Mucosa of descending colon (tissue), 3 donors: ENCODE data around the gene GMCL1. TPM values are rescaled to one million over a fixed set of nuclear protein-coding genes. Genes with fewer than 3 reads are reported as not detected.

ENCODE experiments used
- ATAC-seq: fragments of 200-7000 bp; cut with Tn5 transposase; one replicate; pipeline ENCODE4 v1.9.1; 2020; ENCODE audit warnings: mild to moderate bottlenecking, moderate library complexity
- DNase-seq, 3 donors: peaks; one replicate each; pipeline ENCODE4 v3.0.0-alpha.2; 2020
- H3K36me3 ChIP-seq: fragments of 200-600 bp; one replicate; pipeline ENCODE4 v1.8.0; 2021; ENCODE audit warnings: low read depth, mild to moderate bottlenecking
- H3K4me1 ChIP-seq: fragments of 200-600 bp; one replicate; pipeline ENCODE4 v1.8.0; 2021; ENCODE audit warnings: low read depth, mild to moderate bottlenecking
- H3K4me3 ChIP-seq: fragments of 200-600 bp; one replicate; pipeline ENCODE4 v1.8.0; 2021; ENCODE audit warnings: mild to moderate bottlenecking
- H3K9me3 ChIP-seq: fragments of 200-600 bp; one replicate; pipeline ENCODE4 v1.8.0; 2021; ENCODE audit warnings: mild to moderate bottlenecking
- intact Hi-C, 2 donors: fragments of 100-400 bp; cut with DNase I in 1 of 2; cut with micrococcal nuclease in 1 of 2; formaldehyde crosslinking; loops; one replicate each; pipeline versions ENCODE4 v1.11.0 to v1.11.1; 2022; cut with DNase I, micrococcal nuclease
- total RNA-seq, 3 donors: library from RNA; stranded (reverse); fragmentation: NEBNext Ultra II Directional in 2 of 3; extraction: Animal tissue kit (Norgen Biotek cat#: 25700) in 2 of 3; gene quantifications; one replicate each; pipeline versions ENCODE4 v1.2.1 to v1.2.4, GENCODE V29; 2021 to 2023
- TF ChIP-seq, protein P1 (sequence below): fragments of 200-600 bp; IDR thresholded peaks from one replicate; pipeline ENCODE4 v1.8.0; 2022; ENCODE audit warnings: antibody characterized with exemption, mild to moderate bottlenecking
- donor health status: DM: no; HTN: no; CAD: no; lungs with moderate emphysema.
- donor health status: DM: no; HTN: no; CAD: no.
- donor health status: DM: no; HTN: yes; CAD: no.

Gene GMCL1
- total RNA-seq, 3 donors from 2014 or later = 13.5 to 30.2 (median 18.8) TPM

DNA sequence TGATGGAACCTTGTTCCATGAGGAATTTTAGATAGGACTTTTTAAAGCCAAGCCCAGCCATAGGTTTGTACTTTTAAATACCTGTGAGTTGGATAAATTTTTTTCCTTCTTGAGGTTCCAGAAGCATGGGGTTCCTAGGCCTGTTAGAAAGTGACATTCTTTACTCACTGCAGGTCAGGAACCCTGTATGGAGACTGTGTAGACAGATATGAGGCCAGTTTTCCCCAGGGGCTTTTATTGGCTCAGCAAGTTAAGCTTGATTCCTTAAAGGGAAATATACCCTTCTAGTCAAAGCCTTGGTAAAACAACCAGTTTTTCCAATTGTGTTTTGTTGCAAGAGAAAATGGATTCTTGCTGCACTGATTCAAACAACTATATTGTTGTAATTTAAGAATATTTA is 38.4 kb upstream of the GMCL1 start:
- TF ChIP-seq, protein P1, sequence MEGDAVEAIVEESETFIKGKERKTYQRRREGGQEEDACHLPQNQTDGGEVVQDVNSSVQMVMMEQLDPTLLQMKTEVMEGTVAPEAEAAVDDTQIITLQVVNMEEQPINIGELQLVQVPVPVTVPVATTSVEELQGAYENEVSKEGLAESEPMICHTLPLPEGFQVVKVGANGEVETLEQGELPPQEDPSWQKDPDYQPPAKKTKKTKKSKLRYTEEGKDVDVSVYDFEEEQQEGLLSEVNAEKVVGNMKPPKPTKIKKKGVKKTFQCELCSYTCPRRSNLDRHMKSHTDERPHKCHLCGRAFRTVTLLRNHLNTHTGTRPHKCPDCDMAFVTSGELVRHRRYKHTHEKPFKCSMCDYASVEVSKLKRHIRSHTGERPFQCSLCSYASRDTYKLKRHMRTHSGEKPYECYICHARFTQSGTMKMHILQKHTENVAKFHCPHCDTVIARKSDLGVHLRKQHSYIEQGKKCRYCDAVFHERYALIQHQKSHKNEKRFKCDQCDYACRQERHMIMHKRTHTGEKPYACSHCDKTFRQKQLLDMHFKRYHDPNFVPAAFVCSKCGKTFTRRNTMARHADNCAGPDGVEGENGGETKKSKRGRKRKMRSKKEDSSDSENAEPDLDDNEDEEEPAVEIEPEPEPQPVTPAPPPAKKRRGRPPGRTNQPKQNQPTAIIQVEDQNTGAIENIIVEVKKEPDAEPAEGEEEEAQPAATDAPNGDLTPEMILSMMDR = no peak
- intact Hi-C loops = no loop called here
- DNase-seq (no peak), ATAC-seq (no peak)
- Histone ChIP-seq H3K9me3 (no peaks in the 10 kb centered on the region), H3K4me3 (no peak overlapping the region), H3K4me1 (no peaks in the 10 kb centered on the region), H3K36me3 (no peaks in the 10 kb centered on the region)

DNA sequence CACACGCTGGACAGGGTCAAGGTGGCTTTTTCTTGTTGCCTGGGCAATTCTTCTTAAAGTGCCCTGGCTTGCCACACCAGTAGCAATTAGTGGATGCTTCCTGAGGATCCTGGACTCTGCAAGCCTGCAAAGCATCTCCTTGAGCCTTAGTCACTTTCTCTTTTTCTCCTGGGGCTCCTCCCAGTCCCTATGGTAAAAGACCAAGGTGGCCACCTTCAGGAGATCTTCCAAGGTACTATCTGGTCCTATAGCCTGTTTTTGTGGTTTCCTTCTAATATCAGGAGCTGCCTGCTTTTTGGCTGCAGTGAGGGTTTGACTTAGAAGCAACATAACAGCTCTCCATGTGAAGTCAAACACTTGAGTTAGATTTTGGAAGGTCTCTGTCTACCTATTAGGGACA is 33.3 kb upstream of the GMCL1 start:
- intact Hi-C loops = no loop called here
- no peaks in the 10 kb centered on the region for H3K36me3 ChIP-seq
- no peak overlapping the region for H3K4me3 ChIP-seq
- TF ChIP-seq, protein P1 = no peak
- H3K9me3 ChIP-seq = no peaks in the 10 kb centered on the region
- no peak for DNase-seq
- peaks cover 21% of the 10 kb centered on the region for H3K4me1 ChIP-seq
- ATAC-seq = peak; percentile 15

DNA sequence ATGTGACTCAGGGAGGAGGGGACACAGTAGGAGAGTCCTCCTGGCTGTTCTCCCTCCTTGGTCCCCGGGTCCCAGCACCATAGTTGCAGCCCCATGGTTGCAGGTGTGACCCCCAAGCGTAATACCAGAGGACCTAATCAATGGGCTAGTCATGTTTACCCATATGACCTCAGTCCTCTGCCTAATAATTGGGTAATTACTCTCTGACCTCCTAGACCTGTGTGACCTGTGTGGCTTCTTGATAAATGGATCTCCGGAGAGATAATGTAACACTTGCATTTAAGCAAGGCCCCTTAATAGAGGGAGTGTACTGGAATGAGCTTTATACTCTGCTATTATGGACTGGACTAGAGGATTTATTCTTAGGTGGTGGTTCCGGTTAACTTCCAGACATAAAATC is 32.2 kb upstream of the GMCL1 start:
- H3K9me3 ChIP-seq = no peaks in the 10 kb centered on the region
- no peaks in the 10 kb centered on the region for H3K36me3 ChIP-seq
- H3K4me3 ChIP-seq = no peak overlapping the region
- peaks cover 21% of the 10 kb centered on the region for H3K4me1 ChIP-seq
- TF ChIP-seq, protein P1 = no peak
- intact Hi-C loops = no loop called here
- no peak for ATAC-seq
- no peak for DNase-seq

DNA sequence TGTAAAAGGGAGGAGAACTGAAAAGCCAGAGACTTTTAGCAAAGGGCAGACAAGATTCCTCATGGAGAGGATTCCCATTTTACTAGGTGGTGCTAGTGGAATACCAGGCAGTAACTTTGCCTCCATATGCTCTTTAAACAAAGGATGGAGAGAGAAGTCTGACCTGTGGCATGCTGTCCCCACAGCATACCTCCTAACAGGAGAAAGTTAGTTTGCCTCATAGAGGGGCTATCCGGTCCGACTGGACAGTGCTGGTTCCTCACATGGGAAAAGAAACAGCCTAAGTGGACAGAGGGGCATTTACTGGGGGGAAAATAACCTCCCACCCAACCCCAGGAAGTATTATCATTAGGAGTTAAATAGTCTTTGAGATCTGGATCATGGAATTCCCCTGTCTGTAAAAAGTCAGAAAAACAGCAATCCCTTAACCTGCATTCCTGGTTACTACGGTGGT is 31.6 kb upstream of the GMCL1 start:
- intact Hi-C loops = no loop called here
- TF ChIP-seq, protein P1 = no peak
- no peaks in the 10 kb centered on the region for H3K9me3 ChIP-seq
- DNase-seq = no peak
- no peak for ATAC-seq
- peaks cover 21% of the 10 kb centered on the region for H3K4me1 ChIP-seq
- H3K4me3 ChIP-seq = no peak overlapping the region
- no peaks in the 10 kb centered on the region for H3K36me3 ChIP-seq

DNA sequence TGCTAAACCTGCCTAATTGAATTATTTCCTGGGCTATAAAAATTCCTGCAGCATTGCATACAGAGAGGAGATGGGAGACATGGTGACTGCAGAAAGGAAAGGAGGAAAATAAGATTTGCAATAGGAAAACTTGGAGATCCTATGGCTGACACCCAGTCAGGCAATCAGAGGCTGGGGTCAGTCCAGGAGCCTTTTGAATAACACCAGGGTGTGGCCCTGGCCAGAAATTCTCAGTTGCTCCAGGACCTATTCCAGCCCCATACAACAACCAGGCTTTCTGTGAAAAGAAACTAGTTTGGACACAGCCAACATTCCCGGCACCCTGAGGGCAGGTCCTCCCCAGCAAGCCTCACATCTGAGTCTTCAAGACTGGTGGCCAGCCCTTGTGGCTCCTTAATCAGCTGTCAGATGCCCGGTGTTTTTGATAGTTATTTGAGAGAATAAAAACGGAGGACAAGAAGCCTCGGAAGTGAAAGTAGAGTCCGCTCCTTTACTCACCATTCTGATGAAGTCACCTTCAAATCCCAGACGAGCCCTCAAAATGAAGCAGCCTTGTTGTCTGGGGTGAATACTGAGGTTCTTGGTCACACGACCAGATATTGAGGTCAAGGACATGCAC is 31.1 kb upstream of the GMCL1 start:
- H3K9me3 ChIP-seq = no peaks in the 10 kb centered on the region
- peak; percentile 76 for ATAC-seq
- DNase-seq = no peak
- peaks cover 21% of the 10 kb centered on the region for H3K4me1 ChIP-seq
- intact Hi-C loops = no loop called here
- H3K36me3 ChIP-seq = no peaks in the 10 kb centered on the region
- TF ChIP-seq, protein P1 = no peak
- H3K4me3 ChIP-seq = no peak overlapping the region
